Suprapubic skin (tissue), 4 donors: Measurements from ENCODE around the gene ICE1.

Experiments
- CTCF ChIP-seq, 2 donors: fragments of 200-600 bp in 1 of 2; fragments of 450-650 bp in 1 of 2; sonication (generic) in 1 of 2; IDR thresholded peaks; one replicate each; pipeline ENCODE4 v1.5.1; 2016 to 2019; ENCODE audit warnings: antibody characterized with exemption in 2 of 2, mild to moderate bottlenecking in 1 of 2, moderate library complexity in 1 of 2
- EP300 ChIP-seq: sonication (generic); formaldehyde crosslinking; IDR thresholded peaks from one replicate; pipeline ENCODE4 v1.6.1; 2017; ENCODE audit warnings: antibody characterized with exemption
- POLR2AphosphoS5 ChIP-seq, 3 donors: sonication (generic); formaldehyde crosslinking; IDR thresholded peaks; one replicate each; pipeline ENCODE4 v1.6.1; 2017; ENCODE audit warnings: antibody characterized with exemption in 3 of 3

GRCh38 chr5:5387192-5387591 is 35.3 kb upstream of the ICE1 start:
- no peak for TF ChIP-seq CTCF (IDR thresholded peaks at IDR 0.05)
- TF ChIP-seq POLR2AphosphoS5 (IDR thresholded peaks at IDR 0.05) = no peak
- no peak for TF ChIP-seq EP300
